ENCODE results near the gene UBAC1.

DNA sequence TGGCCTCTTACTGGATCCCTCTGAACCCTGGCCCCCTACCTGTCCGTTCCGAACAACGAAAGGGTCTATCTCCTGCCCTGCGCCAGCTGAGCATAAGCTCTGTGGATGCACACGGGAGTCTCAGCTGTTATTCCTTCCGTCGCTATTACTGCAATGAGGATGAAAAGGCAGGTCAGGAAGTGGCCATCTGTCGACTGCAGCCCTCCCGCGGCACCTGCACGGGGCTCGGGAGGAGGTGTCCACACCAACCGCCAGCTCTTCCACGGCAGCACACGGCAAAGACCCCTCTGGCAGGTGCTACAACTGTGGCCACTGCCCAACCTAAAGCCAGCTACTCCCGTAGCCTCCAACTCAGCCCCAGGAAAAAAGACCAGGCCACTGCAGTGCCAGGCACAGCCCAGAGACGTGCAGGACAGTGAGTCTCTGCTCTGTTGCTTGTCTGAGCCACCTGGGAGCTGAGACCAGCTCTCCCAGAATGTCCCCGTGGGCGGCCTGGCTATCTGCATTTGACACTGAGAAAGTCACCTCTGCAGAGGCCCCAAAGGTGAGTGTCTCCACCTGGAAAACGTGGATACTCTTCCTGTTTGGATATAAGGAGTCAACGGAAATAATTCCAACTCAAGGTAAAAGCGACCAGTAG, 72.9 kb downstream of the UBAC1 start:
- TF ChIP-seq POLR2A (IDR thresholded peaks at IDR 0.05; ENCODE audit: low read length) (no peak), GATA1 (IDR thresholded peaks at IDR 0.05; ENCODE audit: low read depth, low read length) (no peak)

Measured in erythroblast (primary cell).